Rectal smooth muscle tissue (tissue), 1 donor: ENCODE data around the gene C7orf25.

ENCODE experiments used
- H3K27ac ChIP-seq: one replicate; pipeline ENCODE4 v1.7.0; 2013; ENCODE audit warnings: low read depth, low read length, inconsistent platforms
- H3K27me3 ChIP-seq: one replicate; pipeline ENCODE4 v1.7.0; 2013; ENCODE audit warnings: low read length; ENCODE audit not compliant: control insufficient read depth, insufficient read depth
- H3K36me3 ChIP-seq: one replicate; pipeline ENCODE4 v1.7.0; 2013; ENCODE audit warnings: low read length; ENCODE audit not compliant: control insufficient read depth, insufficient read depth
- H3K4me1 ChIP-seq: one replicate; pipeline ENCODE4 v1.7.0; 2013; ENCODE audit warnings: low read length; ENCODE audit not compliant: control insufficient read depth, insufficient read depth
- H3K4me3 ChIP-seq: one replicate; pipeline ENCODE4 v1.7.0; 2013; ENCODE audit warnings: low read length
- H3K9ac ChIP-seq: one replicate; pipeline ENCODE4 v1.7.0; 2013; ENCODE audit warnings: low read length

C7orf25 gene

GRCh38 chr7:42939457-42940240 lies 27.8 kb upstream of the C7orf25 start:
- H3K9ac ChIP-seq, result no peak overlapping the region
- no peaks in the 10 kb centered on the region for H3K36me3 ChIP-seq
- H3K27me3 ChIP-seq, result no peaks in the 10 kb centered on the region
- no peaks in the 10 kb centered on the region for H3K4me1 ChIP-seq
- no peak overlapping the region for H3K4me3 ChIP-seq
- no peak overlapping the region for H3K27ac ChIP-seq

- Histone ChIP-seq H3K36me3 (no peaks in the 10 kb centered on the region), H3K27me3 (no peaks in the 10 kb centered on the region), H3K9ac (no peak overlapping the region), H3K4me1 (peaks cover 8% of the 10 kb centered on the region), H3K4me3 (no peak overlapping the region), H3K27ac (no peak overlapping the region)
Observed at GRCh38 chr7:42935861-42936260, 24.0 kb upstream of the C7orf25 start.

- no peak overlapping the region for H3K9ac ChIP-seq
- peaks cover 12% of the 10 kb centered on the region for H3K4me1 ChIP-seq
- no peaks in the 10 kb centered on the region for H3K27me3 ChIP-seq
Observed at GRCh38 chr7:42934291-42934690, 22.4 kb upstream of the C7orf25 start.

GRCh38 chr7:42932811-42933591 lies 21.1 kb upstream of the C7orf25 start:
- Histone ChIP-seq H3K4me3 (peak overlapping the region; percentile 84), H3K27ac (peak overlapping the region; percentile 85), H3K4me1 (peaks cover 16% of the 10 kb centered on the region), H3K27me3 (no peaks in the 10 kb centered on the region), H3K9ac (peak overlapping the region; percentile 85), H3K36me3 (no peaks in the 10 kb centered on the region)

More at GRCh38 chr7:42934291-42934690, 22.4 kb upstream of the C7orf25 start:
- Histone ChIP-seq H3K27ac (no peak overlapping the region), H3K4me3 (no peak overlapping the region), H3K36me3 (no peaks in the 10 kb centered on the region)

GRCh38 chr7:42931834-42932651 lies 20.2 kb upstream of the C7orf25 start, which contains the start of the genes MRPL32 and PSMA2:
Gene MRPL32 (plus strand): TSS chr7:42932376. CDS start chr7:42932387, 11 bp downstream.
Gene PSMA2 (minus strand): TSS chr7:42932174. CDS start chr7:42932158, 16 bp downstream.
- Histone ChIP-seq H3K27me3 (no peaks in the 10 kb centered on the region), H3K4me1 (peaks cover 16% of the 10 kb centered on the region), H3K27ac (peak within 1 kb of the TSS; percentile 85), H3K36me3 (no peaks in the 10 kb centered on the region), H3K9ac (peak within 1 kb of the TSS; percentile 85), H3K4me3 (peak within 1 kb of the TSS; percentile 85)

- no peaks in the 10 kb centered on the region for H3K27me3 ChIP-seq
- H3K4me1 ChIP-seq, result peaks cover 16% of the 10 kb centered on the region
- peak overlapping the region; percentile 85 for H3K4me3 ChIP-seq
- H3K9ac ChIP-seq, result peak overlapping the region; percentile 82
- H3K27ac ChIP-seq, result peak overlapping the region; percentile 67
- peaks cover 2% of the 10 kb centered on the region for H3K36me3 ChIP-seq
Observed at GRCh38 chr7:42931447-42931833, 19.6 kb upstream of the C7orf25 start.

- H3K27ac ChIP-seq, result no peak overlapping the region
- peaks cover 5% of the 10 kb centered on the region for H3K36me3 ChIP-seq
- no peaks in the 10 kb centered on the region for H3K27me3 ChIP-seq
- no peak overlapping the region for H3K9ac ChIP-seq
- H3K4me1 ChIP-seq, result peaks cover 16% of the 10 kb centered on the region
- peak overlapping the region; percentile 85 for H3K4me3 ChIP-seq
Observed at GRCh38 chr7:42930889-42931288, 19.0 kb upstream of the C7orf25 start.

GRCh38 chr7:42929449-42929848 lies 17.6 kb upstream of the C7orf25 start:
- no peak overlapping the region for H3K4me3 ChIP-seq
- H3K9ac ChIP-seq, result no peak overlapping the region
- no peak overlapping the region for H3K27ac ChIP-seq
- H3K27me3 ChIP-seq, result no peaks in the 10 kb centered on the region
- peaks cover 9% of the 10 kb centered on the region for H3K36me3 ChIP-seq
- H3K4me1 ChIP-seq, result peaks cover 16% of the 10 kb centered on the region

GRCh38 chr7:42928754-42929153 lies 16.9 kb upstream of the C7orf25 start:
- Histone ChIP-seq H3K9ac (no peak overlapping the region), H3K27ac (no peak overlapping the region), H3K27me3 (no peaks in the 10 kb centered on the region), H3K36me3 (peaks cover 9% of the 10 kb centered on the region), H3K4me1 (peaks cover 14% of the 10 kb centered on the region), H3K4me3 (no peak overlapping the region)

GRCh38 chr7:42926204-42926603 lies 14.3 kb upstream of the C7orf25 start:
- no peak overlapping the region for H3K4me3 ChIP-seq
- H3K27me3 ChIP-seq, result no peaks in the 10 kb centered on the region
- H3K36me3 ChIP-seq, result peaks cover 11% of the 10 kb centered on the region
- H3K9ac ChIP-seq, result no peak overlapping the region
- H3K4me1 ChIP-seq, result peaks cover 11% of the 10 kb centered on the region
- no peak overlapping the region for H3K27ac ChIP-seq

- Histone ChIP-seq H3K4me3 (no peak overlapping the region), H3K27ac (no peak overlapping the region), H3K36me3 (peaks cover 11% of the 10 kb centered on the region), H3K9ac (no peak overlapping the region), H3K4me1 (peaks cover 7% of the 10 kb centered on the region), H3K27me3 (no peaks in the 10 kb centered on the region)
Observed at GRCh38 chr7:42925630-42926029, 13.8 kb upstream of the C7orf25 start.
